HG02885 (cell line): ENCODE measurements around the gene GTSE1.

Experiments used
- ATAC-seq: cut with Tn5 transposase; IDR thresholded peaks from one replicate; pipeline ENCODE4 v1.9.1; 2021; ENCODE audit warnings: mild to moderate bottlenecking; ENCODE audit not compliant: unreplicated experiment, poor library complexity

GTSE1 gene

GRCh38 chr22:46273432-46274148 is 23.1 kb upstream of the GTSE1 start:
- ATAC-seq: no peak

GRCh38 chr22:46274381-46274780 is 22.3 kb upstream of the GTSE1 start:
- ATAC-seq: no peak

- ATAC-seq: no peak
Measured at GRCh38 chr22:46275455-46276122, 21.1 kb upstream of the GTSE1 start.

GRCh38 chr22:46276563-46276962 is 20.1 kb upstream of the GTSE1 start:
- no peak for ATAC-seq

GRCh38 chr22:46278656-46279645 is 17.7 kb upstream of the GTSE1 start:
- no peak for ATAC-seq

GRCh38 chr22:46280063-46280817 is 16.4 kb upstream of the GTSE1 start:
- ATAC-seq: no peak

GRCh38 chr22:46280999-46281623 is 15.6 kb upstream of the GTSE1 start:
- ATAC-seq: no peak

- ATAC-seq: no peak
Measured at GRCh38 chr22:46281866-46282678, 14.6 kb upstream of the GTSE1 start.

GRCh38 chr22:46286006-46286405 is 10.7 kb upstream of the GTSE1 start:
- ATAC-seq: no peak

GRCh38 chr22:46286941-46287872 is 9.5 kb upstream of the GTSE1 start:
- ATAC-seq: no peak

- ATAC-seq: peak; percentile 79
Measured at GRCh38 chr22:46287873-46288751, 8.6 kb upstream of the GTSE1 start.

- ATAC-seq: no peak
Measured at GRCh38 chr22:46288846-46289243, 7.8 kb upstream of the GTSE1 start.

GRCh38 chr22:46289244-46289891 is 7.3 kb upstream of the GTSE1 start:
- ATAC-seq: no peak

- ATAC-seq: no peak
Measured at GRCh38 chr22:46290121-46290842, 6.4 kb upstream of the GTSE1 start.

GRCh38 chr22:46290843-46291785 is 5.6 kb upstream of the GTSE1 start:
- ATAC-seq: no peak
